Panc1 (cell line): Measurements from ENCODE around the gene POLR3B. TPM values are rescaled to one million over a fixed set of nuclear protein-coding genes. Genes with fewer than 3 reads are reported as not detected.

Experiments used
- ATAC-seq: fragments of 200-7000 bp; cut with Tn5 transposase; 2 replicates; pipeline ENCODE4 v1.9.1; 2020; ENCODE audit warnings: mild to moderate bottlenecking, moderate library complexity
- BruUV-seq: library from RNA; stranded (reverse); fragments of 400-500 nt; replicated peaks from 2 replicates; lab custom pipeline; 2021; lab: Mats Ljungman, UMichigan
- CTCF ChIA-PET: fragments of 300-600 bp; sonication (Branson Sonifier 250); formaldehyde crosslinking; loops from one replicate; lab custom pipeline; 2022; ENCODE audit warnings: antibody characterized with exemption; lab: Charles Lee
- POLR2A ChIA-PET: fragments of 300-600 bp; sonication (Branson Sonifier 250); formaldehyde crosslinking; loops from one replicate; lab custom pipeline; 2022; ENCODE audit warnings: antibody characterized with exemption; lab: Charles Lee
- DNase-seq: peaks from one replicate; pipeline ENCODE4 v3.0.0-alpha.2; 2010; ENCODE audit warnings: low read depth, low spot score
- H3K27ac ChIP-seq: 2 replicates; pipeline ENCODE4 v1.5.1; 2011; ENCODE audit warnings: mild to moderate bottlenecking, low read length, inconsistent platforms
- H3K27me3 ChIP-seq: fragments of 200-500 bp; sonication (Bioruptor generic); 2 replicates; pipeline ENCODE4 v1.6.0; 2014; ENCODE audit warnings: low read length, inconsistent platforms; ENCODE audit not compliant: control insufficient read depth, insufficient read depth
- H3K36me3 ChIP-seq: fragments of 200-500 bp; sonication (Bioruptor generic); 2 replicates; pipeline ENCODE4 v1.5.1; 2014; ENCODE audit warnings: inconsistent platforms, mild to moderate bottlenecking, low read length, moderate library complexity; ENCODE audit not compliant: control insufficient read depth, insufficient read depth
- H3K4me1 ChIP-seq: 2 replicates; pipeline ENCODE4 v1.5.1; 2011; ENCODE audit warnings: inconsistent platforms, mild to moderate bottlenecking, low read length, moderate library complexity; ENCODE audit not compliant: control insufficient read depth, insufficient read depth
- H3K4me3 ChIP-seq, 2 experiments: 2 replicates each; pipeline ENCODE4 v1.5.1; 2011 to 2012; ENCODE audit warnings: low read depth in 2 of 2, low read length in 2 of 2, mild to moderate bottlenecking in 2 of 2, inconsistent platforms in 1 of 2, moderate library complexity in 1 of 2
- H3K9me3 ChIP-seq: fragments of 200-500 bp; sonication (Bioruptor generic); 2 replicates; pipeline ENCODE4 v1.5.1; 2014; ENCODE audit warnings: low read depth, mild to moderate bottlenecking, inconsistent platforms, low read length, moderate library complexity; ENCODE audit not compliant: control insufficient read depth, insufficient read depth
- POLR2AphosphoS5 ChIP-seq: IDR thresholded peaks from 2 replicates; pipeline ENCODE4 v1.6.1; 2012; ENCODE audit warnings: mild to moderate bottlenecking, low read depth, low read length, moderate library complexity
- SIN3A ChIP-seq: IDR thresholded peaks from 2 replicates; pipeline ENCODE4 v1.6.1; 2012; ENCODE audit warnings: low read depth, mild to moderate bottlenecking, low read length, moderate library complexity, borderline replicate concordance; ENCODE audit not compliant: insufficient read depth
- TCF7L2 ChIP-seq: IDR thresholded peaks from 2 replicates; pipeline ENCODE4 v1.6.1; 2011; ENCODE audit warnings: mild to moderate bottlenecking, low read depth, low read length, inconsistent platforms
- in situ Hi-C: cut with HindIII; loops from 2 replicates; pipeline ENCODE4 v1.10.0; 2016; ENCODE audit warnings: low sequenced_read_pairs, low pct_unique_long_range_greater_than_20kb
- intact Hi-C: fragments of 100-400 bp; cut with micrococcal nuclease; formaldehyde crosslinking; loops from one replicate; pipeline ENCODE4 v1.10.0; 2022; ENCODE audit not compliant: unreplicated experiment
- total RNA-seq: library from RNA; stranded (reverse); gene quantifications from one replicate; pipeline ENCODE4 v1.2.1, GENCODE V29; 2021; ENCODE audit not compliant: unreplicated experiment
- TF ChIP-seq, protein P1 (sequence below), 2 experiments: IDR thresholded peaks; 2 replicates each; pipeline ENCODE4 v1.6.1; 2011 to 2012; ENCODE audit warnings: low read depth in 2 of 2, control low read depth in 1 of 2, low read length in 1 of 2, mild to moderate bottlenecking in 1 of 2, moderate library complexity in 1 of 2; ENCODE audit not compliant: insufficient read depth in 1 of 2
- TF ChIP-seq, protein P2 (sequence below): fragments of 450-650 bp; IDR thresholded peaks from 2 replicates; pipeline ENCODE4 v1.5.1; 2017; ENCODE audit warnings: mild to moderate bottlenecking

POLR3B gene
- total RNA-seq, 1 experiment from 2014 or later: 8.2 TPM

GRCh38 chr12:106493531-106493930 lies 136.0 kb downstream of the POLR3B start:
- in situ Hi-C loops: no loop called here
- BruUV-seq: no TSS peak
- H3K27ac ChIP-seq: no peak overlapping the region
- TF ChIP-seq TCF7L2: no peak
- TF ChIP-seq POLR2AphosphoS5: no peak
- TF ChIP-seq, protein P1, sequence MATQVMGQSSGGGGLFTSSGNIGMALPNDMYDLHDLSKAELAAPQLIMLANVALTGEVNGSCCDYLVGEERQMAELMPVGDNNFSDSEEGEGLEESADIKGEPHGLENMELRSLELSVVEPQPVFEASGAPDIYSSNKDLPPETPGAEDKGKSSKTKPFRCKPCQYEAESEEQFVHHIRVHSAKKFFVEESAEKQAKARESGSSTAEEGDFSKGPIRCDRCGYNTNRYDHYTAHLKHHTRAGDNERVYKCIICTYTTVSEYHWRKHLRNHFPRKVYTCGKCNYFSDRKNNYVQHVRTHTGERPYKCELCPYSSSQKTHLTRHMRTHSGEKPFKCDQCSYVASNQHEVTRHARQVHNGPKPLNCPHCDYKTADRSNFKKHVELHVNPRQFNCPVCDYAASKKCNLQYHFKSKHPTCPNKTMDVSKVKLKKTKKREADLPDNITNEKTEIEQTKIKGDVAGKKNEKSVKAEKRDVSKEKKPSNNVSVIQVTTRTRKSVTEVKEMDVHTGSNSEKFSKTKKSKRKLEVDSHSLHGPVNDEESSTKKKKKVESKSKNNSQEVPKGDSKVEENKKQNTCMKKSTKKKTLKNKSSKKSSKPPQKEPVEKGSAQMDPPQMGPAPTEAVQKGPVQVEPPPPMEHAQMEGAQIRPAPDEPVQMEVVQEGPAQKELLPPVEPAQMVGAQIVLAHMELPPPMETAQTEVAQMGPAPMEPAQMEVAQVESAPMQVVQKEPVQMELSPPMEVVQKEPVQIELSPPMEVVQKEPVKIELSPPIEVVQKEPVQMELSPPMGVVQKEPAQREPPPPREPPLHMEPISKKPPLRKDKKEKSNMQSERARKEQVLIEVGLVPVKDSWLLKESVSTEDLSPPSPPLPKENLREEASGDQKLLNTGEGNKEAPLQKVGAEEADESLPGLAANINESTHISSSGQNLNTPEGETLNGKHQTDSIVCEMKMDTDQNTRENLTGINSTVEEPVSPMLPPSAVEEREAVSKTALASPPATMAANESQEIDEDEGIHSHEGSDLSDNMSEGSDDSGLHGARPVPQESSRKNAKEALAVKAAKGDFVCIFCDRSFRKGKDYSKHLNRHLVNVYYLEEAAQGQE (IDR thresholded peaks at IDR 0.05; ENCODE audit: insufficient read depth in 1 of 2, low read depth in 2 of 2, low read length in 1 of 2): no peak
- no peaks in the 10 kb centered on the region for H3K4me1 ChIP-seq
- ChIA-PET POLR2A (no interaction called here), CTCF (no interaction called here)
- ATAC-seq (no peak), DNase-seq (no peak)
- no peaks in the 10 kb centered on the region for H3K36me3 ChIP-seq
- intact Hi-C loops: no loop called here
- H3K4me3 ChIP-seq: no peak overlapping the region
- H3K9me3 ChIP-seq: no peaks in the 10 kb centered on the region
- no peaks in the 10 kb centered on the region for H3K27me3 ChIP-seq

GRCh38 chr12:106495354-106495965 lies 137.9 kb downstream of the POLR3B start:
- intact Hi-C loops: no loop called here
- DNase-seq (no peak), ATAC-seq (no peak)
- H3K9me3 ChIP-seq: no peaks in the 10 kb centered on the region
- no peaks in the 10 kb centered on the region for H3K27me3 ChIP-seq
- POLR2A ChIA-PET: no interaction called here
- TF ChIP-seq SIN3A (no peak), POLR2AphosphoS5 (no peak)
- TF ChIP-seq, protein P1 (IDR thresholded peaks at IDR 0.05; ENCODE audit: insufficient read depth in 1 of 2, low read depth in 2 of 2, low read length in 1 of 2): no peak
- TF ChIP-seq, protein P2, sequence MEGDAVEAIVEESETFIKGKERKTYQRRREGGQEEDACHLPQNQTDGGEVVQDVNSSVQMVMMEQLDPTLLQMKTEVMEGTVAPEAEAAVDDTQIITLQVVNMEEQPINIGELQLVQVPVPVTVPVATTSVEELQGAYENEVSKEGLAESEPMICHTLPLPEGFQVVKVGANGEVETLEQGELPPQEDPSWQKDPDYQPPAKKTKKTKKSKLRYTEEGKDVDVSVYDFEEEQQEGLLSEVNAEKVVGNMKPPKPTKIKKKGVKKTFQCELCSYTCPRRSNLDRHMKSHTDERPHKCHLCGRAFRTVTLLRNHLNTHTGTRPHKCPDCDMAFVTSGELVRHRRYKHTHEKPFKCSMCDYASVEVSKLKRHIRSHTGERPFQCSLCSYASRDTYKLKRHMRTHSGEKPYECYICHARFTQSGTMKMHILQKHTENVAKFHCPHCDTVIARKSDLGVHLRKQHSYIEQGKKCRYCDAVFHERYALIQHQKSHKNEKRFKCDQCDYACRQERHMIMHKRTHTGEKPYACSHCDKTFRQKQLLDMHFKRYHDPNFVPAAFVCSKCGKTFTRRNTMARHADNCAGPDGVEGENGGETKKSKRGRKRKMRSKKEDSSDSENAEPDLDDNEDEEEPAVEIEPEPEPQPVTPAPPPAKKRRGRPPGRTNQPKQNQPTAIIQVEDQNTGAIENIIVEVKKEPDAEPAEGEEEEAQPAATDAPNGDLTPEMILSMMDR: no peak
- no peak overlapping the region for H3K4me3 ChIP-seq
- no TSS peak for BruUV-seq
- H3K36me3 ChIP-seq: no peaks in the 10 kb centered on the region
- CTCF ChIA-PET: no interaction called here
- no peaks in the 10 kb centered on the region for H3K4me1 ChIP-seq
- in situ Hi-C loops: no loop called here
- H3K27ac ChIP-seq: no peak overlapping the region
